MV-4-11 (cell line): ENCODE results near the gene SLF1.
A peak's percentile ranks its signal among the peaks of the same experiment; 100 is the strongest.

Source experiments
- DNase-seq: peaks from one replicate; lab custom pipeline; 2025; lab: John Stamatoyannopoulos, UW

The SLF1 gene

DNA sequence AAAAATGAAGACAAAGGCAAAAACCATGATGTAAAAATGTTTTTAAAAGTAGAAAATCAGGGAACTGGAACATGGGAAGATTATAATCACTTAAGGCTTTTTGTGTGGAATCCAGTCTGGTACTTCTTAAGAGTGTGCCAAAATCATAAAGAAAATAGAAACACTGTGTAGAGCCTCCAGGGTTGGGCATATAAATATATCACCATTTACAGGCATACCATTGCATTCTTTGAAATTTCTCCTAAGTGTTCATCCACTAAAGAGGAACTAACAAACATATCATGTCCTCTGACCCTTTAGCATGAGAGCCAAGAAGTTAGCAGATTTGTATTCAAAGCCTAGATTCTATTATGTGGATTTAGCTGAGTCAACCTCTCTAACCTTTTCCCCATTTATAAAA, 93.3 kb downstream of the SLF1 start:
- no peak for DNase-seq

DNA sequence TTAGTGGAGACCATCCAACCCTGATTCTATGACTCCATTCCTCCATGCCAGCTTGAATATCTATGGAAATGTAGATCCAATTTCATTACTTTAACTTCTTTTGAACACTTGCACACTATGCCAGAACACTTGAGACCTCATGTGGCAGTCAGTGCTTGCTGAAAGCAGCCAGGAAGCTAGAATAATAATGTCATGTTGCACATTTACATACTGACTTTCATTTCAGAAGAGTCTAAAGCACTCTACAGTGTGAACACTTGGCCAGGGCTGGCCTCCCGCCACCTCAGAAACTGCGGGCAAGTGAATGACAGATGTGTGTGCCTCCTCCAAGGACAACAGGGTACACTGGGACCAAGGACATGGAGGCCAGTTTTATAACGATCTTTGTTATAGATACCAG, 97.3 kb downstream of the SLF1 start:
- DNase-seq: no peak

DNA sequence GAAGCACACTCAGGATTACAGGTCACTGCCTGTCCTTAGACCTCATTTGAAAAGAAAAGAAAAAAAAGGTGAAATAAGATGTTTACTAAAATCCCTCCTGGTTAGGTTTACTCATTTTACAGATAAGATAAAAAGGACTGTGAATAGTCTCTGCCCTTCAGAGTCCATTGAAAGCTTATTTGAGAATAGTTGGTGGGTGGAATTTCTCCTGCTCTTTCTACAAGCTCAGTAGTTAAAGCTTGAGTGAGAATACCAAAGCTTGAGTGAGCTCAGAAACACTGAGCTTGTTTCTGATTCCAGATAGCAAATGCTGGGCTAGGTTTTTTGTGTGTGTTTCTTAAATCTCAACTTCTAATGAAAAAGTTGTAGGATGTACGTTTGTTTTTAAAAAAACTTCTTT, 106.7 kb downstream of the SLF1 start:
- no peak for DNase-seq

DNA sequence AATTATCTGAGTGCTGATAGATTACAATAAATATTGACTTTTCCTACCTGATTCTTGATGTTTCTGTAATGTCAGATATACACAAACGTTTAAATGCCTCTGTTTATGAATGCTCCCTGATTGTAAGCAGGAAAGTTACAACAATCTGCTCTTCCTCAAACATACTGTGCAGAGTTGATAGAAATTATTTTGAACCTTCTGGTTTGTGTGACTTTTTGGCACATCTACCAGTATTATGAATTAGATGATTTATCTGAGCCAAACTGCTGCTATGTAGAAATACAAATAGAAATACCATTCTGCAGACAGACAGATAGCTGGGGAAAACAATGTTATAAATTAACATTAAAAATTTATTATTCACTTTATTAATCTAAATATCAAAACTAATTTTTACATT, 113.0 kb downstream of the SLF1 start:
- no peak for DNase-seq

DNA sequence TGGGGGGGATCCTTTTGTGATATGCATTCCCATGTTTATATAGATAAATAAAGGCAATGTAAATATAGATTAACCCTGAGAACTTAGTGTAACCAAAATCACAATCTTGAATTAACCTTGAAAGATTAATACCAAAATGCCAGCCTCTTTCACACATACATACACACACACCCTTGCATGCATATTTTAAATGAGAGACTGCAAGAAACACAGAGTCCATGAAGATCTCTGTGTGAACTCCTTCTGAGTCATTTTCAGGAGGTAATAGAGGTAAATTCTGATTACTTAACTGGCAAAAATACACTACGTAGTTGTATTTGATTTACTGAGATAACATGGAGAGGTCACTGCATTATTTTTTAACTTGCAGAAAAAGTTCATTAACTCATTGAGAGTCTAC, 118.0 kb downstream of the SLF1 start:
- DNase-seq: no peak

DNA sequence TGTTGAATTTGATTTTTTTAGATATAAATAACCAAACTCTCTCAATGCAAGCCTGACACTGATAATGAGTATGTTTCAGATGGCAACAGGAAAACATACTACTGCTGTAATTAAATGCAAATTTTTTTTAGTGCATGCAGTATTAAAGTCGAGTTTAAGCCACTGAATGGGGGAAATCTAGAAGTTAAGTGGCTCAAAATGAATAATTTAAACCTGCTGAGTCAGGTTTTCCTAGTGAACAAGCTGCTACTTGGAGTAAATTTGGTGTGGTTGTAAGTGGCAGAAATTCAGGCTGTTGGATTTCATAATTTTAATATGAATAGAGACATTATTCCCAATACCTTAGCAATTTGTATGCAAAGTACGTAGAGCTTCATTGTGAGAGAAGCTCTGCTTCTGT, 121.8 kb downstream of the SLF1 start:
- no peak for DNase-seq

DNA sequence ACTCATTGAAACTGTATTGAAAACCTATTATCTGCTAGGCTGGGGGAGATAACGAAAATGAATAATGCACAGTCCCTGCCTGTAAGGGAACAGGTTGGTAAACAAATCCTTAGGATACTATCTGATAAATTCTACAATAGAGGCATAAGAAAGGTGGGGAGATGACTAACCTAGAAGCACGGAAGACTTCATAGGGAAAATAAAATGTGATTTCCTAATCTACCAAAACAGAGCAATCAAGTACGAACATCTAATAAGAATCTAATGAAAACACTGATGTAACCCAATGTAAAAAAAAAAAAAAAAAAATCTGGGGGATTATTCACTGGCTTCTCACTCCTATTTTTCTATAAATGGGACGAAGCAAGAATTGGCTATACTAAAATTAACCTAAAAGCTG, 124.4 kb downstream of the SLF1 start:
- no peak for DNase-seq

DNA sequence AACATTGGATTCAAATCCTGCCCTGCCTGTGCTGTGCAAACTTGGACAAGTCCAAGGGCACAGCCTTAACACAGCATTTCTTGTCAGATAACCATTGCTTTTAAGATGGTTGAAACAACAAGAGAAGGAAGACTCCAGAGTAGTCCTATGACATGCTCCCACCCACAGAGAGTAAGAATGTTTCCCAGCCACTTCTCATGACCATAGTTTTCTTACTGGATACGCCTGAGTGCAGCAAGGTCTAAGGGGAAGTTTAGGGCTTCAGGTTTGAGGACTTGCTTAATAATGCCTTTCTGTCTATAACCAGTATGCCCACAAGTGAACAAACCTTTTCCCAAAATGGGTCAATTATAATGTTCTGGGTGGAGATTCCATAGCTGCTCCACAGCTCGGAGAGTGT, 126.4 kb downstream of the SLF1 start:
- no peak for DNase-seq

DNA sequence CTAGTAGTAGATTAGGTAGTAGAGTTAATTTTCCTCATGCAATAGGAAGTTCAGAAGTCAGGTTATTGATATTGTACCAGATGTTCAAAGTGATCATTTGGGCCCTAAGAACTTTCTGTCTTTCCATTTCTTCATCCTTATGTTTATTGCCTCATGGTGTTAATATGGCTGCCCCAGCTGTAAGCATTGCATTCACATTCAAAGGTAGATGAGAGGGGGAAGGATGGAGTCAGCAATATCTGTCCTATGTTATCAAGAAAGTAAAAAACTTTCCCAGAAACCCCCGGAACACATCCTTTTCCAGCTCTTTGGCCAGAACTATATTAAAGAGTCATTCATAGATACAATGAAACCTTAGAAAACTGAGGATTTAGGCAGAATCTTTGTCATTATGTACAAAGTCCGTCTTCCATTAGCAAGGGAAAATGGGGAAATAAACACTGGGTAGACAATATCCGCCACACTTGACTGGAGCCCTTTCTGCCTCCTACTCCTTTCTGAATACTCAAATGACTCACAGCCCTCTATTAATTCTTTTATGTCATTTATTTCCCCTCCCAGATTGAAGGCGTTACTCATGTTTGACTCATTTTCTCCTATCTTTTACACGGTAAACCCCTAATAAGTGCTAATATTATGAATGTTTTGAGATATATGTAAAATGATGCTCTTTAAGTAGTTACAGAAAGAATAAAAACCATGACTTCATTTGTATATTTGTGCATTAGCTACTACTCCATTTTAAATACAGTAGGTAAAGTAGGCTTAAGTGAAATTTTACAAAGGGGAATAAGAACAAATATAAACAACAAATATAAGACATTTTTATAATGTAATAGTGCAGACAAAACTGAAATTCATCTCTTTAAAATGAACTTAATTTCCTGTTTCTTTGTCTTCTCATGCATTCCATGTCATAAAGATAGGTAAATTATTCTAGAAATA, 127.6 kb downstream of the SLF1 start:
- peak; percentile 10 for DNase-seq

DNA sequence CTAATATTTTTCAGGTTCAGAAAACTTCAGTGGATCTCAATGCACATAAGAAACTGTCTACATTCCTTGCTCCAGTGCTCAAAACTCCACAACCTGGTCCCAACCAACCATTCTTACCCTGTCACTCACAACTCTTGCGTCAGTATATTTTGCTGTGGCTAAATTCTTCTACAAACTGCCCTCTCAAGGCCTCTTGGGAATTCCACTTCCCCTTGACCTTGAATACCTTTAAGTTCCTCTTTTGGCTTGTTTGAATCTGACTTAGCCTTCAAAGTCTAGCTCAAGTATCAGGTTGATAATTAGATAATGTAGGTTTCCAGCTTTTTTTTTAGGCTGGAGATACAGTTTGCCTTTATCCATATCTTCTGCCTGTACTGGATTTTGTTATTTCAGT, 128.3 kb downstream of the SLF1 start:
- peak; percentile 87 for DNase-seq
